ENCODE results near the gene THAP11. TPM values are rescaled to one million over a fixed set of nuclear protein-coding genes. Genes with fewer than 3 reads are reported as not detected.

The THAP11 gene
- total and polyA plus RNA-seq, 2 of the 13 experiments (the other 11 are each of a cell fraction or from before 2014, with no cell fraction given) = 44.2 to 53.4 TPM

GRCh38 chr16:67804853-67805542, 37.1 kb upstream of the THAP11 start (continued):
- TF ChIP-seq FOXA1 (IDR thresholded peaks at IDR 0.05) (no peak), FOXA1 (CRISPR knock-in tag; IDR thresholded peaks at IDR 0.05) (peak; percentile 71), ZBTB3 (CRISPR knock-in tag; IDR thresholded peaks at IDR 0.05; ENCODE audit: borderline replicate concordance, low read depth) (no peak), ATF1 (CRISPR knock-in tag; IDR thresholded peaks at IDR 0.05) (no peak), ZNF549 (CRISPR knock-in tag; IDR thresholded peaks at IDR 0.05) (no peak), ZNF34 (CRISPR knock-in tag; IDR thresholded peaks at IDR 0.05; ENCODE audit: borderline replicate concordance) (no peak), ZNF775 (CRISPR knock-in tag; IDR thresholded peaks at IDR 0.05; ENCODE audit: borderline replicate concordance) (no peak), ZNF784 (CRISPR knock-in tag; IDR thresholded peaks at IDR 0.05; ENCODE audit: borderline replicate concordance) (no peak), FOXP4 (CRISPR knock-in tag; IDR thresholded peaks at IDR 0.05) (0 out of 2 replicates have a peak, but pooled peaks have one; percentile 14), TEAD3 (CRISPR knock-in tag; optimal IDR thresholded peaks at IDR 0.05; ENCODE audit: borderline replicate concordance) (peak; percentile 52), ZNF17 (CRISPR knock-in tag; IDR thresholded peaks at IDR 0.05) (no peak), YEATS4 (CRISPR knock-in tag; IDR thresholded peaks at IDR 0.05; ENCODE audit: borderline replicate concordance) (no peak), KAT2B (IDR thresholded peaks at IDR 0.05; ENCODE audit: borderline replicate concordance, low read depth, low read length) (no peak), PAXIP1 (CRISPR knock-in tag; conservative IDR thresholded peaks at IDR 0.05) (peak; percentile 48; the same call in 1 of the 2 replicates), ARID4A (CRISPR knock-in tag; IDR thresholded peaks at IDR 0.05; ENCODE audit: borderline replicate concordance) (peak; percentile 65; the same call in 1 of the 2 replicates), ZNF772 (CRISPR knock-in tag; IDR thresholded peaks at IDR 0.05) (no peak), SP4 (CRISPR knock-in tag; IDR thresholded peaks at IDR 0.05) (no peak), ZNF737 (CRISPR knock-in tag; IDR thresholded peaks at IDR 0.05; ENCODE audit: borderline replicate concordance) (no peak)

All from HepG2 (cell line).